HepG2 (cell line): ENCODE results near the gene GALC. TPM values are rescaled to one million over a fixed set of nuclear protein-coding genes. Genes with fewer than 3 reads are reported as not detected.

Experiments
- CC2D1A ChIP-seq: sonication (generic); formaldehyde crosslinking; IDR thresholded peaks from 2 replicates; pipeline ENCODE4 v1.8.1; 2023; ENCODE audit warnings: mild to moderate bottlenecking, missing genetic modification reagents
- CREB1 ChIP-seq, 2 experiments: fragments of 450-650 bp in 1 of 2; IDR thresholded peaks; 2 replicates each; pipeline ENCODE4 v1.6.1; 2016 to 2017; ENCODE audit warnings: control low read depth in 1 of 2, mild to moderate bottlenecking in 1 of 2, missing compliant biosample characterization in 1 of 2, missing genetic modification characterization in 1 of 2
- FOXK1 ChIP-seq: sonication (generic); formaldehyde crosslinking; IDR thresholded peaks from 2 replicates; pipeline ENCODE4 v1.4.0; 2020; ENCODE audit warnings: low read depth, missing genetic modification reagents, borderline replicate concordance
- FOXP1 ChIP-seq, 2 experiments: fragments of 450-650 bp in 1 of 2; IDR thresholded peaks; 2 replicates each; pipeline ENCODE4 v1.6.1; 2017 to 2018; ENCODE audit warnings: antibody characterized with exemption in 1 of 2
- GABPB1 ChIP-seq: IDR thresholded peaks from 2 replicates; pipeline ENCODE4 v1.6.1; 2016; ENCODE audit warnings: mild to moderate bottlenecking, missing genetic modification reagents, moderate library complexity, missing compliant biosample characterization
- GFI1 ChIP-seq: sonication (generic); formaldehyde crosslinking; IDR thresholded peaks from 2 replicates; pipeline ENCODE4 v1.5.0; 2020; ENCODE audit warnings: missing genetic modification reagents, mild to moderate bottlenecking, borderline replicate concordance
- ISX ChIP-seq: sonication (generic); formaldehyde crosslinking; conservative IDR thresholded peaks from 2 replicates; pipeline ENCODE4 v1.5.0; 2020; ENCODE audit warnings: missing genetic modification reagents
- KDM6A ChIP-seq: IDR thresholded peaks from 2 replicates; pipeline ENCODE4 v1.6.1; 2016; ENCODE audit warnings: low read depth
- LCORL ChIP-seq, 2 experiments: fragments of 450-650 bp in 1 of 2; sonication (generic) in 1 of 2; formaldehyde crosslinking in 1 of 2; IDR thresholded peaks; 2 replicates each; pipeline versions ENCODE4 v1.5.0 to v1.6.1; 2017 to 2020; ENCODE audit warnings: antibody characterized with exemption in 1 of 2, missing genetic modification reagents in 1 of 2
- MEF2D ChIP-seq: sonication (generic); formaldehyde crosslinking; IDR thresholded peaks from 2 replicates; pipeline ENCODE4 v1.5.1; 2020; ENCODE audit warnings: mild to moderate bottlenecking, missing genetic modification reagents
- NR3C1 ChIP-seq: sonication (generic); formaldehyde crosslinking; IDR thresholded peaks from 2 replicates; pipeline ENCODE4 v1.4.0; 2020; ENCODE audit warnings: missing genetic modification reagents
- POLR2G ChIP-seq: fragments of 200-400 bp; formaldehyde crosslinking; IDR thresholded peaks from 2 replicates; pipeline ENCODE4 v1.6.1; 2018; ENCODE audit warnings: mild to moderate bottlenecking, low read depth, low read length, moderate library complexity
- SAP130 ChIP-seq: IDR thresholded peaks from 2 replicates; pipeline ENCODE4 v1.6.1; 2016; ENCODE audit warnings: low read depth
- ZNF124 ChIP-seq: sonication (generic); formaldehyde crosslinking; IDR thresholded peaks from 2 replicates; pipeline ENCODE4 v1.4.0; 2020; ENCODE audit warnings: missing genetic modification reagents
- ZNF292 ChIP-seq: sonication (generic); formaldehyde crosslinking; IDR thresholded peaks from 2 replicates; pipeline ENCODE4 v1.8.1; 2022; ENCODE audit warnings: mild to moderate bottlenecking, low read depth, missing genetic modification reagents, borderline replicate concordance
- ZNF446 ChIP-seq: sonication (generic); formaldehyde crosslinking; IDR thresholded peaks from 2 replicates; pipeline ENCODE4 v1.5.0; 2020; ENCODE audit warnings: mild to moderate bottlenecking, missing genetic modification reagents
- ZNF788 ChIP-seq: sonication (generic); formaldehyde crosslinking; IDR thresholded peaks from 2 replicates; pipeline ENCODE4 v1.5.0; 2020; ENCODE audit warnings: mild to moderate bottlenecking, missing genetic modification reagents, borderline replicate concordance
- polyA plus RNA-seq, 8 experiments: library from polyadenylated mRNA; depleted of rRNA in 3 of 8; stranded (reverse) in 7 of 8; unstranded in 1 of 8; fragments of >200 nt; fragmentation: Illumina TruSeq in 4 of 8; extraction: Trizol in 4 of 8; gene quantifications; 2 replicates each; pipeline versions ENCODE4 v1.2.1 to v1.2.3, GENCODE V29; 2011 to 2016; ENCODE audit warnings: low read depth in 4 of 8, missing spikeins in 1 of 8, mixed read lengths in 1 of 8; ENCODE audit not compliant: insufficient read depth in 1 of 8
- total RNA-seq, 5 experiments: library from RNA; depleted of rRNA; stranded (reverse); fragments of >200 nt; fragmentation: Illumina TruSeq; extraction: Trizol; gene quantifications; 2 replicates each; pipeline ENCODE4 v1.2.3, GENCODE V29; 2016; ENCODE audit warnings: low read depth in 1 of 5
- TF ChIP-seq, protein P1 (sequence below): sonication (generic); formaldehyde crosslinking; IDR thresholded peaks from 2 replicates; pipeline ENCODE4 v1.5.0; 2020; ENCODE audit warnings: mild to moderate bottlenecking, missing genetic modification reagents, borderline replicate concordance
- TF ChIP-seq, protein P2 (sequence below): sonication (generic); formaldehyde crosslinking; IDR thresholded peaks from 2 replicates; pipeline ENCODE4 v1.5.0; 2020; ENCODE audit warnings: mild to moderate bottlenecking, missing genetic modification reagents
- TF ChIP-seq, protein P3 (sequence below): IDR thresholded peaks from 2 replicates; pipeline ENCODE4 v1.6.1; 2016; ENCODE audit warnings: low read depth, control low read depth
- TF ChIP-seq, protein P4 (sequence below): sonication (generic); formaldehyde crosslinking; IDR thresholded peaks from 2 replicates; pipeline ENCODE4 v1.4.0; 2020; ENCODE audit warnings: missing genetic modification reagents, mild to moderate bottlenecking, borderline replicate concordance
- TF ChIP-seq, protein P5 (sequence below): sonication (generic); formaldehyde crosslinking; IDR thresholded peaks from 2 replicates; pipeline ENCODE4 v1.5.1; 2020; ENCODE audit warnings: missing genetic modification reagents, mild to moderate bottlenecking, borderline replicate concordance

GALC gene
- total and polyA plus RNA-seq, 2 of the 13 experiments (the other 11 are each of a cell fraction or from before 2014, with no cell fraction given): not detected

DNA sequence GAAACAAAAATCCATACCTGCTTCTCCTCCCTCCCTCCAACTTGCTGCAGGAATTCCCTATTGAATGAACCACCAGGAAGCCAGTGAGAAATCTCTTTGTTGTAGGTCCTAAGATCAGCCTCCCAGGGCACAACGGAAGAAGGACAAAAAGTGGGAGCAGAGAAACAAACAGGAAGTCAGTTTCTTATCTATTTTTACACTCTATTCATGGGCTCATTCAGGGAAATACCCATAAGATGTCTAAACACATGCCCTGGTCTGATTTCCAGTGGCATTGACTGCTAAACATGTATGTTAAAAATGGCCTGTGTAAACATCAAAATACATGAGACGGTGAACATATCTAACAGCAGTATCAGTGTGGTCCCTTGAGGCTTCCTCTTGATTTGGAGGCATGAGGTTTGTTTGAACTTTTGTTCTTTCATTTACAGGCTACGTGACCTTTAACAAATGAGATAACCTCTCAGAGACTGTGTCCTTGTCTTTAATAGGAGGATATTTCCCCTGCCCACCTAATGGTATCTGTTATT lies 30.7 kb upstream of the GALC start (continued):
- no peak for TF ChIP-seq ZNF446
- 0 out of 2 replicates have a peak, but pooled peaks have one; percentile 24 for TF ChIP-seq KDM6A (CRISPR knock-in tag)
- peak; percentile 19; the same call in 1 of the 2 replicates for TF ChIP-seq GABPB1 (CRISPR knock-in tag)
- no peak for TF ChIP-seq FOXK1
- TF ChIP-seq, protein P1, sequence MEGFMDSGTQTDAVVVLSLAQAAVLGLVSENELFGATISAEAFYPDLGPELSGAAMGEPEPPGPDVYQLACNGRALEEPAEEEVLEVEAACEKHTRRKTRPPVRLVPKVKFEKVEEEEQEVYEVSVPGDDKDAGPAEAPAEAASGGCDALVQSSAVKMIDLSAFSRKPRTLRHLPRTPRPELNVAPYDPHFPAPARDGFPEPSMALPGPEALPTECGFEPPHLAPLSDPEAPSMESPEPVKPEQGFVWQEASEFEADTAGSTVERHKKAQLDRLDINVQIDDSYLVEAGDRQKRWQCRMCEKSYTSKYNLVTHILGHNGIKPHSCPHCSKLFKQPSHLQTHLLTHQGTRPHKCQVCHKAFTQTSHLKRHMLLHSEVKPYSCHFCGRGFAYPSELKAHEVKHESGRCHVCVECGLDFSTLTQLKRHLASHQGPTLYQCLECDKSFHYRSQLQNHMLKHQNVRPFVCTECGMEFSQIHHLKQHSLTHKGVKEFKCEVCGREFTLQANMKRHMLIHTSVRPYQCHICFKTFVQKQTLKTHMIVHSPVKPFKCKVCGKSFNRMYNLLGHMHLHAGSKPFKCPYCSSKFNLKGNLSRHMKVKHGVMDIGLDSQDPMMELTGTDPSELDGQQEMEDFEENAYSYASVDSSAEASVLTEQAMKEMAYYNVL (CRISPR knock-in tag): peak; percentile 85; the same call in 1 of the 2 replicates
- TF ChIP-seq, protein P2, sequence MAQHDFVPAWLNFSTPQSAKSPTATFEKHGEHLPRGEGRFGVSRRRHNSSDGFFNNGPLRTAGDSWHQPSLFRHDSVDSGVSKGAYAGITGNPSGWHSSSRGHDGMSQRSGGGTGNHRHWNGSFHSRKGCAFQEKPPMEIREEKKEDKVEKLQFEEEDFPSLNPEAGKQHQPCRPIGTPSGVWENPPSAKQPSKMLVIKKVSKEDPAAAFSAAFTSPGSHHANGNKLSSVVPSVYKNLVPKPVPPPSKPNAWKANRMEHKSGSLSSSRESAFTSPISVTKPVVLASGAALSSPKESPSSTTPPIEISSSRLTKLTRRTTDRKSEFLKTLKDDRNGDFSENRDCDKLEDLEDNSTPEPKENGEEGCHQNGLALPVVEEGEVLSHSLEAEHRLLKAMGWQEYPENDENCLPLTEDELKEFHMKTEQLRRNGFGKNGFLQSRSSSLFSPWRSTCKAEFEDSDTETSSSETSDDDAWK (CRISPR knock-in tag): no peak
- peak; percentile 93 for TF ChIP-seq MEF2D (CRISPR knock-in tag)
- no peak for TF ChIP-seq FOXP1 (IDR thresholded peaks at IDR 0.05)
- peak; percentile 71 for TF ChIP-seq FOXP1 (CRISPR knock-in tag; IDR thresholded peaks at IDR 0.05)
- no peak for TF ChIP-seq CREB1 (IDR thresholded peaks at IDR 0.05)
- TF ChIP-seq CREB1 (CRISPR knock-in tag; IDR thresholded peaks at IDR 0.05): peak; percentile 59
- TF ChIP-seq NR3C1 (CRISPR knock-in tag): no peak
- TF ChIP-seq CC2D1A: no peak
- peak; percentile 64 for TF ChIP-seq POLR2G
- TF ChIP-seq ZNF292 (CRISPR knock-in tag): peak; percentile 80; the same call in 1 of the 2 replicates
- no peak for TF ChIP-seq ISX (CRISPR knock-in tag)
- TF ChIP-seq, protein P3, sequence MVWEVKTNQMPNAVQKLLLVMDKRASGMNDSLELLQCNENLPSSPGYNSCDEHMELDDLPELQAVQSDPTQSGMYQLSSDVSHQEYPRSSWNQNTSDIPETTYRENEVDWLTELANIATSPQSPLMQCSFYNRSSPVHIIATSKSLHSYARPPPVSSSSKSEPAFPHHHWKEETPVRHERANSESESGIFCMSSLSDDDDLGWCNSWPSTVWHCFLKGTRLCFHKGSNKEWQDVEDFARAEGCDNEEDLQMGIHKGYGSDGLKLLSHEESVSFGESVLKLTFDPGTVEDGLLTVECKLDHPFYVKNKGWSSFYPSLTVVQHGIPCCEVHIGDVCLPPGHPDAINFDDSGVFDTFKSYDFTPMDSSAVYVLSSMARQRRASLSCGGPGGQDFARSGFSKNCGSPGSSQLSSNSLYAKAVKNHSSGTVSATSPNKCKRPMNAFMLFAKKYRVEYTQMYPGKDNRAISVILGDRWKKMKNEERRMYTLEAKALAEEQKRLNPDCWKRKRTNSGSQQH (CRISPR knock-in tag): no peak
- TF ChIP-seq, protein P4, sequence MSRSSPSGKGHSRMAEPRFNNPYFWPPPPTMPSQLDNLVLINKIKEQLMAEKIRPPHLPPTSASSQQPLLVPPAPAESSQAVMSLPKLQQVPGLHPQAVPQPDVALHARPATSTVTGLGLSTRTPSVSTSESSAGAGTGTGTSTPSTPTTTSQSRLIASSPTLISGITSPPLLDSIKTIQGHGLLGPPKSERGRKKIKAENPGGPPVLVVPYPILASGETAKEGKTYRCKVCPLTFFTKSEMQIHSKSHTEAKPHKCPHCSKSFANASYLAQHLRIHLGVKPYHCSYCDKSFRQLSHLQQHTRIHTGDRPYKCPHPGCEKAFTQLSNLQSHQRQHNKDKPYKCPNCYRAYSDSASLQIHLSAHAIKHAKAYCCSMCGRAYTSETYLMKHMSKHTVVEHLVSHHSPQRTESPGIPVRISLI (CRISPR knock-in tag): 0 out of 2 replicates have a peak, but pooled peaks have one; percentile 1
- TF ChIP-seq ZNF124 (CRISPR knock-in tag): 0 out of 2 replicates have a peak, but pooled peaks have one; percentile 15
- TF ChIP-seq ZNF788 (CRISPR knock-in tag): peak; percentile 45; the same call in 1 of the 2 replicates
- no peak for TF ChIP-seq LCORL (IDR thresholded peaks at IDR 0.05)
- TF ChIP-seq LCORL (CRISPR knock-in tag; IDR thresholded peaks at IDR 0.05): peak; percentile 21; the same call in 1 of the 2 replicates
- TF ChIP-seq, protein P5, sequence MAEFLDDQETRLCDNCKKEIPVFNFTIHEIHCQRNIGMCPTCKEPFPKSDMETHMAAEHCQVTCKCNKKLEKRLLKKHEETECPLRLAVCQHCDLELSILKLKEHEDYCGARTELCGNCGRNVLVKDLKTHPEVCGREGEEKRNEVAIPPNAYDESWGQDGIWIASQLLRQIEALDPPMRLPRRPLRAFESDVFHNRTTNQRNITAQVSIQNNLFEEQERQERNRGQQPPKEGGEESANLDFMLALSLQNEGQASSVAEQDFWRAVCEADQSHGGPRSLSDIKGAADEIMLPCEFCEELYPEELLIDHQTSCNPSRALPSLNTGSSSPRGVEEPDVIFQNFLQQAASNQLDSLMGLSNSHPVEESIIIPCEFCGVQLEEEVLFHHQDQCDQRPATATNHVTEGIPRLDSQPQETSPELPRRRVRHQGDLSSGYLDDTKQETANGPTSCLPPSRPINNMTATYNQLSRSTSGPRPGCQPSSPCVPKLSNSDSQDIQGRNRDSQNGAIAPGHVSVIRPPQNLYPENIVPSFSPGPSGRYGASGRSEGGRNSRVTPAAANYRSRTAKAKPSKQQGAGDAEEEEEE (CRISPR knock-in tag): no peak
- peak; percentile 32; the same call in 1 of the 2 replicates for TF ChIP-seq SAP130 (CRISPR knock-in tag)
- TF ChIP-seq GFI1: peak; percentile 25
